HepG2 (cell line): ENCODE measurements around the gene EMC9. TPM values are rescaled to one million over a fixed set of nuclear protein-coding genes. Genes with fewer than 3 reads are reported as not detected.

ENCODE experiments used
- CCAR2 ChIP-seq: fragments of 200-400 bp; formaldehyde crosslinking; optimal IDR thresholded peaks from 2 replicates; pipeline ENCODE3; 2018; ENCODE audit warnings: low read depth, mild to moderate bottlenecking, low read length, moderate library complexity
- CEBPB ChIP-seq: IDR thresholded peaks from 2 replicates; pipeline ENCODE4 v1.6.1; 2011; ENCODE audit warnings: low read depth, low read length, improper control_type of control experiment, borderline replicate concordance
- CTCF ChIP-seq: sonication (generic); formaldehyde crosslinking; IDR thresholded peaks from 2 replicates; pipeline ENCODE4 v1.5.0; 2020; ENCODE audit warnings: mild to moderate bottlenecking, missing genetic modification reagents, moderate library complexity
- DBP ChIP-seq: sonication (generic); formaldehyde crosslinking; IDR thresholded peaks from 2 replicates; pipeline ENCODE4 v1.4.0; 2020; ENCODE audit warnings: missing genetic modification reagents; ENCODE audit errors: not compliant biosample characterization
- EP300 ChIP-seq, 3 experiments: sonication (generic) in 1 of 3; formaldehyde crosslinking in 1 of 3; IDR thresholded peaks; 2 replicates each; pipeline versions ENCODE4 v1.5.1 to v1.6.1; 2011 to 2020; ENCODE audit warnings: low read depth in 2 of 3, low read length in 2 of 3, borderline replicate concordance in 1 of 3, improper control_type of control experiment in 1 of 3, mild to moderate bottlenecking in 1 of 3, missing genetic modification reagents in 1 of 3, moderate library complexity in 1 of 3
- HIVEP1 ChIP-seq: sonication (generic); formaldehyde crosslinking; IDR thresholded peaks from 2 replicates; pipeline ENCODE4 v1.4.0; 2020; ENCODE audit warnings: mild to moderate bottlenecking, missing genetic modification reagents
- IKZF1 ChIP-seq: fragments of 450-650 bp; IDR thresholded peaks from 2 replicates; pipeline ENCODE4 v1.7.1; 2016
- IRX3 ChIP-seq: sonication (generic); formaldehyde crosslinking; IDR thresholded peaks from 2 replicates; pipeline ENCODE4 v1.8.1; 2023; ENCODE audit warnings: mild to moderate bottlenecking, low read depth, missing genetic modification reagents, borderline replicate concordance
- ISL2 ChIP-seq: sonication (generic); formaldehyde crosslinking; IDR thresholded peaks from 2 replicates; pipeline ENCODE4 v1.5.0; 2020; ENCODE audit warnings: missing genetic modification reagents
- KDM5B ChIP-seq: sonication (generic); formaldehyde crosslinking; IDR thresholded peaks from 2 replicates; pipeline ENCODE4 v1.4.0; 2020; ENCODE audit warnings: missing genetic modification reagents, mild to moderate bottlenecking, borderline replicate concordance
- MEIS1 ChIP-seq: sonication (generic); formaldehyde crosslinking; IDR thresholded peaks from 2 replicates; pipeline ENCODE4 v1.9.0; 2021; ENCODE audit warnings: mild to moderate bottlenecking, missing genetic modification reagents, moderate library complexity, borderline replicate concordance
- MZF1 ChIP-seq: sonication (generic); formaldehyde crosslinking; IDR thresholded peaks from 2 replicates; pipeline ENCODE4 v1.8.1; 2023; ENCODE audit warnings: mild to moderate bottlenecking, missing genetic modification reagents, borderline replicate concordance
- PHF20 ChIP-seq: sonication (generic); formaldehyde crosslinking; IDR thresholded peaks from 2 replicates; pipeline ENCODE4 v1.5.0; 2020; ENCODE audit warnings: mild to moderate bottlenecking, missing genetic modification reagents
- POGK ChIP-seq: sonication (generic); formaldehyde crosslinking; conservative IDR thresholded peaks from 2 replicates; pipeline ENCODE4 v1.8.0; 2022; ENCODE audit warnings: mild to moderate bottlenecking, moderate library complexity, missing genetic modification reagents
- TP53 ChIP-seq: sonication (generic); formaldehyde crosslinking; conservative IDR thresholded peaks from 2 replicates; pipeline ENCODE4 v1.4.0; 2020; ENCODE audit warnings: missing genetic modification reagents
- ZBTB1 ChIP-seq: sonication (generic); formaldehyde crosslinking; IDR thresholded peaks from 2 replicates; pipeline ENCODE4 v1.4.0; 2020; ENCODE audit warnings: missing genetic modification reagents, borderline replicate concordance
- ZBTB2 ChIP-seq: sonication (generic); formaldehyde crosslinking; IDR thresholded peaks from 2 replicates; pipeline ENCODE4 v1.8.0; 2022; ENCODE audit warnings: low read depth, missing genetic modification reagents
- ZBTB38 ChIP-seq: sonication (generic); formaldehyde crosslinking; IDR thresholded peaks from 2 replicates; pipeline ENCODE4 v1.5.1; 2020; ENCODE audit warnings: mild to moderate bottlenecking, missing genetic modification reagents
- ZFP37 ChIP-seq: sonication (generic); formaldehyde crosslinking; IDR thresholded peaks from 2 replicates; pipeline ENCODE4 v1.4.0; 2020; ENCODE audit warnings: missing genetic modification reagents, borderline replicate concordance
- ZNF34 ChIP-seq: sonication (generic); formaldehyde crosslinking; IDR thresholded peaks from 2 replicates; pipeline ENCODE4 v1.4.0; 2020; ENCODE audit warnings: mild to moderate bottlenecking, missing genetic modification reagents, borderline replicate concordance
- ZNF589 ChIP-seq: sonication (generic); formaldehyde crosslinking; conservative IDR thresholded peaks from 2 replicates; pipeline ENCODE4 v1.8.0; 2022; ENCODE audit warnings: mild to moderate bottlenecking, moderate library complexity, missing genetic modification reagents
- ZNF772 ChIP-seq: sonication (generic); formaldehyde crosslinking; IDR thresholded peaks from 2 replicates; pipeline ENCODE4 v1.5.0; 2020; ENCODE audit warnings: mild to moderate bottlenecking, missing genetic modification reagents
- ZNF790 ChIP-seq: sonication (generic); formaldehyde crosslinking; IDR thresholded peaks from 2 replicates; pipeline ENCODE4 v1.8.0; 2022; ENCODE audit warnings: missing genetic modification reagents, mild to moderate bottlenecking, borderline replicate concordance
- ZNF841 ChIP-seq: sonication (generic); formaldehyde crosslinking; IDR thresholded peaks from 2 replicates; pipeline ENCODE4 v1.8.1; 2023; ENCODE audit warnings: missing genetic modification reagents, borderline replicate concordance
- polyA plus RNA-seq, 8 experiments: library from polyadenylated mRNA; depleted of rRNA in 3 of 8; stranded (reverse) in 7 of 8; unstranded in 1 of 8; fragments of >200 nt; fragmentation: Illumina TruSeq in 4 of 8; extraction: Trizol in 4 of 8; gene quantifications; 2 replicates each; pipeline versions ENCODE4 v1.2.1 to v1.2.3, GENCODE V29; 2011 to 2016; ENCODE audit warnings: low read depth in 4 of 8, missing spikeins in 1 of 8, mixed read lengths in 1 of 8; ENCODE audit not compliant: insufficient read depth in 1 of 8
- total RNA-seq, 5 experiments: library from RNA; depleted of rRNA; stranded (reverse); fragments of >200 nt; fragmentation: Illumina TruSeq; extraction: Trizol; gene quantifications; 2 replicates each; pipeline ENCODE4 v1.2.3, GENCODE V29; 2016; ENCODE audit warnings: low read depth in 1 of 5

Gene EMC9
- total and polyA plus RNA-seq, 2 of the 13 experiments (the other 11 are each of a cell fraction or from before 2014, with no cell fraction given) = 60.5 to 78.7 TPM

- TF ChIP-seq ISL2 (CRISPR knock-in tag) (no peak), CEBPB (no peak), ZNF841 (no peak), IRX3 (CRISPR knock-in tag) (no peak; the same call in 1 of the 2 replicates), ZFP37 (CRISPR knock-in tag) (no peak), ZNF34 (CRISPR knock-in tag) (no peak; the same call in 1 of the 2 replicates), ZNF589 (CRISPR knock-in tag) (no peak), ZNF772 (CRISPR knock-in tag) (no peak; the same call in 1 of the 2 replicates), CTCF (CRISPR knock-in tag) (no peak), POGK (peak; percentile 37; the same call in 1 of the 2 replicates), DBP (CRISPR knock-in tag) (no peak), KDM5B (peak; percentile 55), HIVEP1 (peak; percentile 23; the same call in 1 of the 2 replicates), CCAR2 (no peak), ZBTB38 (0 out of 2 replicates have a peak, but pooled peaks have one; percentile 21), IKZF1 (no peak), ZNF790 (no peak), MEIS1 (CRISPR knock-in tag) (peak; percentile 69; the same call in 1 of the 2 replicates), PHF20 (CRISPR knock-in tag) (no peak), MZF1 (0 out of 2 replicates have a peak, but pooled peaks have one; percentile 55), ZBTB1 (CRISPR knock-in tag) (no peak), ZBTB2 (CRISPR knock-in tag) (no peak), TP53 (CRISPR knock-in tag) (no peak), EP300 (IDR thresholded peaks at IDR 0.05; ENCODE audit: low read depth in 2 of 2, low read length in 2 of 2) (no peak), EP300 (CRISPR knock-in tag; IDR thresholded peaks at IDR 0.05; ENCODE audit: borderline replicate concordance) (0 out of 2 replicates have a peak, but pooled peaks have one; percentile 19)
Measured at GRCh38 chr14:24096545-24097181, 44.7 kb downstream of the EMC9 start (continued).
